Cardiac fibroblast (primary cell): ENCODE measurements around the gene IL19.
"Not testable (repeated sequence)": the region's sequence is repeated elsewhere in the genome, so short reads cannot be mapped to it uniquely, and the experiment has no call there.

Experiments
- DNase-seq, 2 donors: peaks; one replicate each; pipeline versions ENCODE4 v3.0.0 to v3.0.0-alpha.2; 2010; ENCODE audit warnings: low read depth in 2 of 2
- H3K4me3 ChIP-seq, 2 donors: replicated peaks in 1 of 2; 1 replicate in 1 of 2; 2 replicates in 1 of 2; pipeline ENCODE4 v1.5.1; 2011; ENCODE audit warnings: low read depth in 2 of 2, low read length in 2 of 2, mild to moderate bottlenecking in 2 of 2, moderate library complexity in 1 of 2
- TF ChIP-seq, protein P1 (sequence below): IDR thresholded peaks from one replicate; pipeline ENCODE4 v1.5.1; 2011; ENCODE audit warnings: low read depth, mild to moderate bottlenecking, low read length, inconsistent platforms

IL19 gene

DNA sequence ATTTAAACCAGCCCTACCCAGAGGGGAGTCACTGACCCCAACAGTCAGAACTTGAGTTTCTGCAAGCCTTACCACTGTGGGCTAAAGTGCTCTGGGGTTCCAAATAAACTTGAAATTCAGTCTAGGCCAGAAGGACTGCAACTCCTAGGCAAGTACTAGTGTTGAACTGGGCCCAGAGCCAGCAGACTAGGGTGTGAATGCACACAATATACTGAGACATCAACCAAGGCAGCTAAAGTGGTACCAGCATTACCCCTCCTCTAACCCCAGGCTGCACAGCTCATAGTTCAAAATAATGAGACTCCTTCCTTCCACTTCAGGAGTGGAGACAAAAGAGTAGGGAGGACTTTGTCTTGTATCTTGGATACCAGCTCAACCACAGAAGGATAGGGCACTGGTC is 75.9 kb downstream of the IL19 start:
- no peak overlapping the region for H3K4me3 ChIP-seq
- DNase-seq, result no peak
- TF ChIP-seq, protein P1, sequence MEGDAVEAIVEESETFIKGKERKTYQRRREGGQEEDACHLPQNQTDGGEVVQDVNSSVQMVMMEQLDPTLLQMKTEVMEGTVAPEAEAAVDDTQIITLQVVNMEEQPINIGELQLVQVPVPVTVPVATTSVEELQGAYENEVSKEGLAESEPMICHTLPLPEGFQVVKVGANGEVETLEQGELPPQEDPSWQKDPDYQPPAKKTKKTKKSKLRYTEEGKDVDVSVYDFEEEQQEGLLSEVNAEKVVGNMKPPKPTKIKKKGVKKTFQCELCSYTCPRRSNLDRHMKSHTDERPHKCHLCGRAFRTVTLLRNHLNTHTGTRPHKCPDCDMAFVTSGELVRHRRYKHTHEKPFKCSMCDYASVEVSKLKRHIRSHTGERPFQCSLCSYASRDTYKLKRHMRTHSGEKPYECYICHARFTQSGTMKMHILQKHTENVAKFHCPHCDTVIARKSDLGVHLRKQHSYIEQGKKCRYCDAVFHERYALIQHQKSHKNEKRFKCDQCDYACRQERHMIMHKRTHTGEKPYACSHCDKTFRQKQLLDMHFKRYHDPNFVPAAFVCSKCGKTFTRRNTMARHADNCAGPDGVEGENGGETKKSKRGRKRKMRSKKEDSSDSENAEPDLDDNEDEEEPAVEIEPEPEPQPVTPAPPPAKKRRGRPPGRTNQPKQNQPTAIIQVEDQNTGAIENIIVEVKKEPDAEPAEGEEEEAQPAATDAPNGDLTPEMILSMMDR, result no peak

GRCh38 chr1:206847337-206847834 is 76.8 kb downstream of the IL19 start:
- no peak for DNase-seq
- no peak overlapping the region for H3K4me3 ChIP-seq
- TF ChIP-seq, protein P1, result no peak

DNA sequence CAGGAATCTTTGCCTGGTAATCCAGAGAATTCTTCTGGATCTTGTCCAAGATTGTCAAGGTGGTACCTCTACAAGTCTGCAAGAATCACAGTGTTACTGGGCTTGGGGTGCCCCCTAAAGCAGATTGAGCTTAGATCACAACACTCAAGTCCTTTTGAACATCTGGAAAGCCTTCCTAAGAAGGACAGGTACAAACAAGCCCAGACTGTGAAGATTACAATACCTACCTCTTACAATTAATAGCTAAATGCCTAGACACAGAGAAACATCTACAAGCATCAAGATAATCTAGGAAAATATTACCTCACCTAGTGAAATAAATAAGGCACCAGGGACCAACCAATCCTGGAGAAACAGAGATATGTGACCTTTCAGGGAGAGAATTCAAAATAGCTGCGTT is 77.4 kb downstream of the IL19 start:
- DNase-seq, result no peak
- no peak overlapping the region for H3K4me3 ChIP-seq
- TF ChIP-seq, protein P1, result no peak

DNA sequence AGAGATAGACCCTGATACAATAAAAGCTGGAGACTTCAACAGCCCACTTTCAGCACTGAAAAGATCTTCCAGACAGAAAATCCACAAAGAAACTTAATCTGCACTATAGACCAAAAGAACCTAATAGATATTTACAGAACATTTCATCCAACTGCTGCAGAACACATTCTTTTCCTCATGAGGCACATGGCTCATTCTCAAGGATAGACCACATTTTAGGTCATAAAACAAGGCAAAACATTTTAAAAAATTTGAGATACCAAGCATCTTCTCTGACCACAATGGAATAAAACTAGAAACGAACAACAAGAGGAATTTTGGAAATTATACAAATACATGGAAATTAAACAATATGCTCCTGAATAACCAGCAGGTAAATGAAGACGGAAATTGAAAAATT is 79.8 kb downstream of the IL19 start:
- no peak overlapping the region for H3K4me3 ChIP-seq
- no peak for DNase-seq
- TF ChIP-seq, protein P1, result no peak

DNA sequence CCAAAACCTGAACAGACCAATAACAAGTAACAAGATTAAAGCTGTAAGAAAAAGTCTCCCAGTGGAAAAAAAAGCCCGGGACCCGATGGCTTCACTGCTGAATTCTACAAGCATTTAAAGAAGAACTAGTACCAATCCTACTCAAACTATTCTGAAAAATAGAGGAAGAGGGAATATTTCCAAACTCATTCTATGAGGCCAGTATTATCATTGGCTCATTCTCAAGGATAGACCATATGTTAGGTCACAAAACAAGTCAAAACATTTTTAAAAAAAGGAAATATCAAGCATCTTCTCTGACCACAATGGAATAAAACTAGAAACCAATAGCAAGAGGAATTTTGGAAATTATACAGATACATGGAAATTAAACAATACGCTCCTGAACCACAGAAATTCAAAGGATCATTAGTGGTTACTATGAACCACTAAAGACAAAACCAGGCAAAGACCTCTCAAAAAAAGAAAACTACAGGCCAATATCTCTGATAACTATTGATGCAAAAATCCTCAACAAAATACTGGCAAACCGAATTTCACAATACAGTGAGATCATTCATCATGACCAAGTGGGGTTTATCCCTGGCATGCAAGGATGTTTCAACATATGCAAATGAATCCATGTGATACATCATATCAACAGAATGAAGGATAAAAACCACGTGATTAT is 80.9 kb downstream of the IL19 start:
- TF ChIP-seq, protein P1, result no peak
- DNase-seq, result peak; percentile 75 to 83
- H3K4me3 ChIP-seq, result no peak overlapping the region

DNA sequence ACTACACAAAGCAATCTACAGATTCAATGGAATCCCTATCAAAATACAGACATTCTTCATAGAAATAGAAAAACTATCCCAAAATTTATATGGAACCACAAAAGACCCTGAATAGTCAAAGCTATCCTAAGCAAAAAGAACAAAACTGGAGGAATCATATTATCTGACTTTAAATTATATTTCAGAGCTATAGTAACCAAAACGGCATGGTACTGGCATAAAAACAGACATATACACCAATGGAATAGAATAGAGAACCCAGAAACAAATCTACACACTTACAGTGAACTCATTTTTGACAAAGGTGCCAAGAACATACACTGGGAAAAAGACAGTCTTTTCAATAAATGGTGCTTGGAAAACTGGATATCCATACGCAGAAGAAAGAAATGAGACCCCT is 82.1 kb downstream of the IL19 start:
- H3K4me3 ChIP-seq, DNase-seq: not testable (repeated sequence)

DNA sequence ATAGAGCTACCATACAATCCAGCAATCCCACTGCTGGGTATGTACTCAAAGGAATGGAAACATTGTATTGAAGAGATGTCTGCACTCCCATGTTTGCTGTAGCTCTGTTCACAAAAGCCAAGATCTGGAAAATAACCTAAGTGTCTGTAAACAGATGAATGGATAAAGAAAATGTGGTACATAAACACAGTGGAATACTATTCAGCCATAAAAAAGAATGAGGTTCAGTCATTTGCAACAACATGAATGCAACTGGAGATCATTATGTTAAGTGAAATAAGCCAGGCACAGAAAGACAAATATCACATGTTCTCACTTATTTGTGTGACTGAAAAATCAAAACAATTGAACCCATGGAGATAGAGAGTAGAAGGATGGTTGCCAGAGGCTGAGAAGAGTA is 83.1 kb downstream of the IL19 start:
- not testable (repeated sequence) for H3K4me3 ChIP-seq, DNase-seq
